ENCODE measurements around the gene RFTN1.

Gene RFTN1

DNA sequence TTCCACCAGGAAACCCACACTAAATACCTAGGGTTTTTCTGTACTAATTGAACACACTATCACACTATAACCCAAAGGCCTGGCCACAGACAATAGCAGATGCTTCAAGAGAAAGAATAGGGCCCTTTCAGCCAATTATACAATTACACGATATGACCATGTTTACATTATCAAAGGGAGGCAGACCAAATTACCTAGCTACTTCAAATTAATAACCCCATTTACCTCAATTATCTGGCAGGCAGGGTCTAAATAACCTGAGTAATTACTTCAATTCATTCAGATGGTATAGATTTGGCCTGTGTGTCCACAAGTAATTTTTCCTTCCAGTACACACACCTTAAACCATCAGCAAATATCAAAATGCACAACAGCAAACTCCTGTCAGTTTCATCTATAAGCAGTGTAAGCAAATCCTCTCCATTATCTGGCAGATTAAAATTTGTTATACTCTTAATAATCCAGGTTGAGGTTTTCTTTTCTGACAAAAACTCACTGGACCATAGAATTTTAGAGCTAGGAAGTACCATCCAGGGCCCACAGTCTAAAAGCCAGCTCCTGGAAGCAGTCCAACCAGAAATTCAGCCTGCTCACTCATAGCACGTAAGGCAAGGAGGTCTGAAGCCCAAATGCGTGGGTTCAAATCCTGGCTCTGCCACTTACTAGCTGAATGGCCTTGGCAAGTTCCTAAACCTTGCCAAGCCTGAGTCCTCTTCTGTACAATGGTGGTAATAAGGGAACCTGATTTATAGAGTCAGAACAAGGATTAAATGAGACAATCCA, 51.8 kb downstream of the RFTN1 start:
- CTCF ChIA-PET = no interaction called here
- TF ChIP-seq FOXK2 (IDR thresholded peaks at IDR 0.05) (no peak), ARNT (IDR thresholded peaks at IDR 0.05) (no peak), LEF1 (IDR thresholded peaks at IDR 0.05; ENCODE audit: borderline replicate concordance) (no peak), FOXM1 (IDR thresholded peaks at IDR 0.05; ENCODE audit: borderline replicate concordance) (no peak), HDGF (IDR thresholded peaks at IDR 0.05; ENCODE audit: borderline replicate concordance) (no peak), L3MBTL2 (conservative IDR thresholded peaks at IDR 0.05) (no peak), FOXA1 (IDR thresholded peaks at IDR 0.05) (no peak), BHLHE40 (IDR thresholded peaks at IDR 0.05; ENCODE audit: borderline replicate concordance) (no peak), CTBP1 (IDR thresholded peaks at IDR 0.05; ENCODE audit: borderline replicate concordance) (no peak), TARDBP (IDR thresholded peaks at IDR 0.05) (no peak), ELF4 (IDR thresholded peaks at IDR 0.05) (no peak), ZNF384 (IDR thresholded peaks at IDR 0.05) (no peak), SUZ12 (IDR thresholded peaks at IDR 0.05) (no peak), SP1 (IDR thresholded peaks at IDR 0.05) (no peak), NFRKB (IDR thresholded peaks at IDR 0.05) (no peak)
- TF ChIP-seq, protein P1, sequence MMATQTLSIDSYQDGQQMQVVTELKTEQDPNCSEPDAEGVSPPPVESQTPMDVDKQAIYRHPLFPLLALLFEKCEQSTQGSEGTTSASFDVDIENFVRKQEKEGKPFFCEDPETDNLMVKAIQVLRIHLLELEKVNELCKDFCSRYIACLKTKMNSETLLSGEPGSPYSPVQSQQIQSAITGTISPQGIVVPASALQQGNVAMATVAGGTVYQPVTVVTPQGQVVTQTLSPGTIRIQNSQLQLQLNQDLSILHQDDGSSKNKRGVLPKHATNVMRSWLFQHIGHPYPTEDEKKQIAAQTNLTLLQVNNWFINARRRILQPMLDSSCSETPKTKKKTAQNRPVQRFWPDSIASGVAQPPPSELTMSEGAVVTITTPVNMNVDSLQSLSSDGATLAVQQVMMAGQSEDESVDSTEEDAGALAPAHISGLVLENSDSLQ (IDR thresholded peaks at IDR 0.05) = no peak
- POLR2A ChIA-PET = no interaction called here
- DNase-seq (ENCODE audit: extremely low spot score) = no peak

DNA sequence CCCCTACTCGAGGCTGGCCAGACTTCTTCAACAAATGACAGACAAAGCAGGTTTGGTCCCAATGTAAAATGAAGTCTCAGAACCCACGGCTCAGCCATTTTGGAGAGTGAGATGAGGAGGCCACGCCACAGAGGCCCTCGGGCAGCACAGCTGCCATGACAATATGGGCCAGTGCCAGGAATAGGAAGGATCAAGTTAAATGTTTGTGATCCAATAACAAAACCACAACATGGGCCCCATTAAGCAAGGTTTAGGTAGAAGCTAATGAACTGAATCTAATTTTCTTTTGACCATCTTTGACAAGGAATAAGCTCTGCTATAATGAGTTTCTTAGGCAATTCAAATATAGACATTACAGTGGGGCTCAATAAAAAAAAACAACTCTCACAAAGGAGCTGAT, 52.6 kb downstream of the RFTN1 start:
- DNase-seq (ENCODE audit: extremely low spot score) = no peak
- CTCF ChIA-PET = no interaction called here
- TF ChIP-seq TARDBP (IDR thresholded peaks at IDR 0.05) = no peak
- TF ChIP-seq ZNF384 (IDR thresholded peaks at IDR 0.05) = no peak
- no peak for TF ChIP-seq NFRKB (IDR thresholded peaks at IDR 0.05)
- POLR2A ChIA-PET = no interaction called here

DNA sequence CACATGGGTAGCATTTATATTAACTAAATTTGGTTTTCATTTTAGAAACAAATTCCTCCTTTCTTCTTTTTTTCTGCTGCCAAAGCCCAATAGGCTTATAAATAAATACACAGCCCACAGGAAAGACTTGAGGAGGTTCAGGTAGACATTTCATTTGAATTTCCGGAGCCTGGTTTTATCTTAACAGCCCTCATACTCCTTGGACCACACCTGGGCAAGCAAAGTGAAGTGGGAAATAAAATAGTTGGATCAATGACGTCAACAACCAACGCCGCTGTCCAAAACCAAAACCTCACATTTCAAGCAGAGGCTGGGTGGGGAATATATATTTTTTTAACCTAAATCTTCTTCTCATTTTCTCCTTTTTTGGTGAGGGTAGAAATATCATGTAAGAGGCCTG, 53.2 kb downstream of the RFTN1 start:
- no peak for DNase-seq (ENCODE audit: extremely low spot score)
- CTCF ChIA-PET = no interaction called here
- POLR2A ChIA-PET = no interaction called here
- no peak for TF ChIP-seq FOXK2 (IDR thresholded peaks at IDR 0.05)

DNA sequence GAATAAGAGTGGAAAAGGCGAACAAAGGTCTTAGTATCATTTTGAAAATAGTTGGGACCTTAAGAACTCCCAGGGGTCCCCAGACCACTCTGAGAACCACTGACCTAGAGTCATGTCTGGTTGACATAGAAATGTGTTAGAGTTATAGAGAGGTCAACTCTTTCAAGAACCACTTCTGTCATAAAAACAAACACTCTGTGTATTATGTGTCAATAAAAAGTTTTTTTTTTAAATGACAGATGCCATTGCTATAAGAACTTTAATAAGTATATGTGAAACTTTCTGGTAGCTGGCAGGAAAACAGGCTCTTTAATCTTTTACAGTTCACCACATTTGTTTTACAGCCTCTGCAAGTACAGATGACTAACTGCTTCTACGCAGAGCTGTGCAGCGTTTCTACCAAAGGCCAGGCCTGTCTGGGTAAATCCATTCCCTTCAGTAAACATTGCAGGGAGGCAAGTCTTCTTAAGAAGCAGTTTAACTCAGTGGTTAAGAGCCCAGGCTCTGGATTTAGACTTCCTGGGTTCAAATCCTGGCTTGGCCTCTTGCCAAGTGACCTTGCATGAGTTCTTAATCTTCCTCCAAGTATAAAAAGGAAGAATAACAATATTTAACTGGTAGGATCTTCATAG, 56.6 kb downstream of the RFTN1 start:
- ChIA-PET CTCF (no interaction called here), POLR2A (no interaction called here)
- no peak for DNase-seq (ENCODE audit: extremely low spot score)
- TF ChIP-seq CTBP1 (IDR thresholded peaks at IDR 0.05; ENCODE audit: borderline replicate concordance) = no peak
- TF ChIP-seq, protein P1 (IDR thresholded peaks at IDR 0.05) = no peak
- TF ChIP-seq LEF1 (IDR thresholded peaks at IDR 0.05; ENCODE audit: borderline replicate concordance) = no peak
- no peak for TF ChIP-seq ELF4 (IDR thresholded peaks at IDR 0.05)
- no peak for TF ChIP-seq L3MBTL2 (conservative IDR thresholded peaks at IDR 0.05)
- no peak for TF ChIP-seq NFRKB (IDR thresholded peaks at IDR 0.05)
- TF ChIP-seq TARDBP (IDR thresholded peaks at IDR 0.05) = no peak
- no peak for TF ChIP-seq ARNT (IDR thresholded peaks at IDR 0.05)
- TF ChIP-seq SUZ12 (IDR thresholded peaks at IDR 0.05) = no peak
- TF ChIP-seq BHLHE40 (IDR thresholded peaks at IDR 0.05; ENCODE audit: borderline replicate concordance) = no peak
- TF ChIP-seq FOXK2 (IDR thresholded peaks at IDR 0.05) = no peak
- no peak for TF ChIP-seq FOXM1 (IDR thresholded peaks at IDR 0.05; ENCODE audit: borderline replicate concordance)

DNA sequence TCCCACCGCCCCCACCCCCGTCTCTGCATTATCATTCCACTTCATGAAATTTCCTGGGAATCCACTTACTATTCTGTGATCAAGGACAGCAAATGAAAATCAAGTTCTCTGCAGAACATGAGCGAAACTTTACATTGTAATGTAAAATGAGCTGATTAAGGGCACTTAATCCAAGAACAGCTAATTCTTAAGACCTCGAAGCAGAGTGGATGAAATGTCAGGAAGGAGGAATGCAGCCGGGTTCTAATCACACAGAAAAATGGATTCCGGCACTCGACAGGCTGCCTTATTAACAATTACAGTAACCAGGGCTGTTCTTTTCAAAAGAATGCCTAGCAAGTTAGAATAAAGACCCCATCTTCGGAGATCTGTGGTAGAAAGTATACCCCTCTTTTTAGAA, 57.5 kb downstream of the RFTN1 start:
- POLR2A ChIA-PET = no interaction called here
- no peak for DNase-seq (ENCODE audit: extremely low spot score)
- CTCF ChIA-PET = no interaction called here
- TF ChIP-seq FOXA1 (IDR thresholded peaks at IDR 0.05) = no peak
- no peak for TF ChIP-seq ZNF384 (IDR thresholded peaks at IDR 0.05)
- no peak for TF ChIP-seq TARDBP (IDR thresholded peaks at IDR 0.05)
- TF ChIP-seq FOXM1 (IDR thresholded peaks at IDR 0.05; ENCODE audit: borderline replicate concordance) = no peak
- TF ChIP-seq HDGF (IDR thresholded peaks at IDR 0.05; ENCODE audit: borderline replicate concordance) = no peak
- TF ChIP-seq, protein P1 (IDR thresholded peaks at IDR 0.05) = no peak
- TF ChIP-seq SP1 (IDR thresholded peaks at IDR 0.05) = no peak
- TF ChIP-seq NFRKB (IDR thresholded peaks at IDR 0.05) = no peak
- no peak for TF ChIP-seq FOXK2 (IDR thresholded peaks at IDR 0.05)
- no peak for TF ChIP-seq CTBP1 (IDR thresholded peaks at IDR 0.05; ENCODE audit: borderline replicate concordance)
- TF ChIP-seq SUZ12 (IDR thresholded peaks at IDR 0.05) = no peak
- TF ChIP-seq LEF1 (IDR thresholded peaks at IDR 0.05; ENCODE audit: borderline replicate concordance) = no peak
- TF ChIP-seq ARNT (IDR thresholded peaks at IDR 0.05) = no peak
- TF ChIP-seq L3MBTL2 (conservative IDR thresholded peaks at IDR 0.05) = no peak
- TF ChIP-seq BHLHE40 (IDR thresholded peaks at IDR 0.05; ENCODE audit: borderline replicate concordance) = no peak
- TF ChIP-seq ELF4 (IDR thresholded peaks at IDR 0.05) = no peak

DNA sequence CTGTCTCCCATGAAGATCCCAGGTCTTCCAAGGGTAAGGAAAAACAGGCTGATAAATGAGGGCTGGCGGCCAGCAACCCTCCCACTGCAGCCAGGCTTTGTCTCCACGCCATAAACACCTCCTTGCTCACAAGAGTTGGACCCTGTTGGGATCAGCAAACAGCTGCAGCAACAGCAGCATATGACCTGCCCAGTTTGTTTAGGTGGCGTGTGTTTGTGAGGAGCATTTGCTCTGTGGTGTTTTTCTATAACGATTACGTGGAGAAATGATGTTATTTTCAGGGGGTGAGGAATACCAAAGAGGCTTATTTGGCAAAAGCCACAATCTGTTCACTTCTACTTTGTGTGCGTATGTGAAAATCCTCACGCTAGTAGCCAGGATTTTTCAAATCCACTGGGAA, 58.5 kb downstream of the RFTN1 start:
- POLR2A ChIA-PET = no interaction called here

More for the DNA sequence above, 58.5 kb downstream of the RFTN1 start:
- DNase-seq (ENCODE audit: extremely low spot score) = no peak
- TF ChIP-seq HDGF (IDR thresholded peaks at IDR 0.05; ENCODE audit: borderline replicate concordance) = no peak
- TF ChIP-seq ARNT (IDR thresholded peaks at IDR 0.05) = no peak
- TF ChIP-seq NFRKB (IDR thresholded peaks at IDR 0.05) = no peak
- CTCF ChIA-PET = no interaction called here

Measured in HEK293T (cell line).